GM19351 (cell line): ENCODE results near the gene ADGRD2.

ENCODE experiments used
- ATAC-seq: cut with Tn5 transposase; IDR thresholded peaks from one replicate; pipeline ENCODE4 v1.9.1; 2021; ENCODE audit warnings: mild to moderate bottlenecking, moderate library complexity; ENCODE audit not compliant: unreplicated experiment

Gene ADGRD2

GRCh38 chr9:124506931-124507879 lies 57.0 kb downstream of the ADGRD2 start, which contains the start of gene NR5A1:
Gene NR5A1, minus strand, starts transcription at chr9:124507399. Its CDS starts 4,004 bp downstream, at chr9:124503395.
- ATAC-seq: no peak

- ATAC-seq: no peak
Observed at GRCh38 chr9:124507880-124508423, 57.7 kb downstream of the ADGRD2 start.

GRCh38 chr9:124510650-124511425 lies 60.6 kb downstream of the ADGRD2 start:
- ATAC-seq: no peak

- ATAC-seq: no peak
Observed at GRCh38 chr9:124511426-124511840, 61.2 kb downstream of the ADGRD2 start.

GRCh38 chr9:124511891-124512805 lies 61.9 kb downstream of the ADGRD2 start:
- no peak for ATAC-seq

GRCh38 chr9:124512806-124513204 lies 62.6 kb downstream of the ADGRD2 start:
- no peak for ATAC-seq

- no peak for ATAC-seq
Observed at GRCh38 chr9:124513376-124513994, 63.2 kb downstream of the ADGRD2 start.

- ATAC-seq: no peak
Observed at GRCh38 chr9:124514125-124514524, 63.9 kb downstream of the ADGRD2 start.

- ATAC-seq: no peak
Observed at GRCh38 chr9:124514874-124515273, 64.6 kb downstream of the ADGRD2 start.

GRCh38 chr9:124517600-124517999 lies 67.3 kb downstream of the ADGRD2 start:
- ATAC-seq: no peak

- ATAC-seq: no peak
Observed at GRCh38 chr9:124518116-124518515, 67.9 kb downstream of the ADGRD2 start.

- no peak for ATAC-seq
Observed at GRCh38 chr9:124520206-124520596, 70.0 kb downstream of the ADGRD2 start.

GRCh38 chr9:124521142-124521541 lies 70.9 kb downstream of the ADGRD2 start:
- no peak for ATAC-seq

- ATAC-seq: no peak
Observed at GRCh38 chr9:124522121-124523098, 72.2 kb downstream of the ADGRD2 start.

GRCh38 chr9:124526174-124526573 lies 75.9 kb downstream of the ADGRD2 start:
- ATAC-seq: no peak

- ATAC-seq: no peak
Observed at GRCh38 chr9:124527781-124528180, 77.5 kb downstream of the ADGRD2 start.
